ENCODE data around the gene TPO.
"Not testable (repeated sequence)": the region's sequence is repeated elsewhere in the genome, so short reads cannot be mapped to it uniquely, and the experiment has no call there.

TPO gene

DNA sequence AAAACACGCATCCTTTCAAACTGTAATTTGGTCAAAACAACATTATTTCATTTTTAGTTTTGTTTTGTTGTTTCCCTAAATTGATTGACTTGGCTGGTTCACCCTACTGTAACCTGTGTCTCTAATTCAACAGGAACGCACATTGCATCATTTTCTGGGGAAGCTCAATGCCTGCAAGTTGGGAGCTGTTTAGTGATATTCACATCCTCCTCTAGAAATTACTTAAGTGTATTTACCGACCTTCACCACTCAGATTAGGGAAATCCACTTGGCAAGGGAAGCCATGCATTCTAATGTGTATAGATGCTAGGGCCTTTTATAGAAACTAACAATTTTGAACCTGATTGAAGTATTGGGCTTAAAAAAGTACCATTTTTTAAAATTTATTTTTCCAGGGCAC is 7.3 kb upstream of the TPO start:
- no peak for DNase-seq

- DNase-seq, result no peak
These were observed 6.8 kb upstream of the TPO start for GRCh38 chr2:1406434-1406833.

DNA sequence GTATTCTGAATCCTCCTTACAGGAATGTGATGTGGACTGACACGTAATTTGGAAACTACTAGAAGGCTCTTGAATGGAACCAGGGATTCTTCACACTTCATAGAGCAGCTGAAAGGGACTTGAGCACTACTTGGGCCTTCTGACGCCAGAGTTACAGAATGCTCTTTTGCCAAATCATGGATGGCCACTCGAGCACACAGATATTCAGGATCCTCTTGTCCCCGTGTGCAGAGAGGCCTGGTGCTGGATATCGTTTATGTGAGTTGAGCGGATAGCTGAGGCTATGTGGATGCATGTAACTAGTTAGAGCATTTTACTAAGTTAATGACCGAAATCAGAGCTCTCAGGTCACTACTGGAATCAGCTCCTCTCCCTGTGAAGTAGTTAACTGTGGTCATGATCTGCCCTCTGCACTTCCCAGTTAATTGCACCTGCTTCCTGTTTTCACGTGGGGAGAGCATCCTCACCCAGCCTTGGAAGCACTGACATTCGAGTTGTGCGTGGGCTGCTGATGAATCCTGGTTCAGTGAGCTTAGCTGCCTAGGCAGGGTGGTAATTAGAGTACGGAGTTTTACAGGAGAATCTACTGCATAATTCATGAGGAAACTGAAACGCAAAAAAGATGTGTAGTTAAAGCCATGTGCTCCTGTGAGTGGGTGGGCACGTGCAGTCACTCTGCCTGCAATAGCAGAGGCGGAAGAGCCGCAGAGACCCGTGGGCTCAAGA is 5.2 kb upstream of the TPO start:
- no peak for DNase-seq

- no peak for DNase-seq
These were observed 858 bp downstream of the TPO start for GRCh38 chr2:1414121-1414520.

DNA sequence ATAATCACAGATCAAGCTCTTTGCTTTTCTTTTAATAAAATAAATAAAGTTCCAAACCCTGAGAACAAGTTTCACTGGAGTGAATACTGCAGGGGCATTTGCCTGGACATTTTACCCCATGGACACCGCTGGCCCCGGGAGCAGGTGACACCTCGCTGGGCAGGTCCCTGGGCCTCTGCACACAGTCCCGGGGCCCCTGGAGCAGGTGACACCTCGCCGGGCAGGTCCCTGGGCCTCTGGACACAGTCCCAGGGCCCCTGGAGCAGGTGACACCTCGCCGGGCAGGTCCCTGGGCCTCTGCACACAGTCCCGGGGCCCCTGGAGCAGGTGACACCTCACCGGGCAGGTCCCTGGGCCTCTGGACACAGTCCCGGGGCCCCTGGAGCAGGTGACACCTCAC is 1.6 kb downstream of the TPO start:
- not testable (repeated sequence) for DNase-seq

- DNase-seq, result no peak
These were observed 2.2 kb downstream of the TPO start for GRCh38 chr2:1415501-1415900.

DNA sequence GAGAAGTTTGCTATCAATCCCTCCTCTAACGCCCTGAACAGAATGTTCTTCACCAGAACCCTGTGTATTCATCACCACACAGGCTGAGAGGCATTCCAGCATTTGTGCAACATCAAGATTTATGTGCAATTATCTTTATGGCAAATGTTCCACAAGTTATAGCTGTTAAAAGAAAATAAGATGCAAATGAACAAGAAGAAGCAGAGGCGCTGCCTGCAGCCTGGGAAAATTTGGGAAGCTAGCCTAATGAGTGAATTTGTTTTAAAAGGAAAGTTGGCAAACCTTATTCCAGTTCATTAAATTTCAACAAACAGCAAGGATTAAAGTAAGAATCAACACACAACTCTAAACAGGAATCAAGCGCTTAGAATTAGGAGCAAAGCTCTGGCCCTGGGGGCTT is 5.3 kb downstream of the TPO start:
- no peak for DNase-seq

DNA sequence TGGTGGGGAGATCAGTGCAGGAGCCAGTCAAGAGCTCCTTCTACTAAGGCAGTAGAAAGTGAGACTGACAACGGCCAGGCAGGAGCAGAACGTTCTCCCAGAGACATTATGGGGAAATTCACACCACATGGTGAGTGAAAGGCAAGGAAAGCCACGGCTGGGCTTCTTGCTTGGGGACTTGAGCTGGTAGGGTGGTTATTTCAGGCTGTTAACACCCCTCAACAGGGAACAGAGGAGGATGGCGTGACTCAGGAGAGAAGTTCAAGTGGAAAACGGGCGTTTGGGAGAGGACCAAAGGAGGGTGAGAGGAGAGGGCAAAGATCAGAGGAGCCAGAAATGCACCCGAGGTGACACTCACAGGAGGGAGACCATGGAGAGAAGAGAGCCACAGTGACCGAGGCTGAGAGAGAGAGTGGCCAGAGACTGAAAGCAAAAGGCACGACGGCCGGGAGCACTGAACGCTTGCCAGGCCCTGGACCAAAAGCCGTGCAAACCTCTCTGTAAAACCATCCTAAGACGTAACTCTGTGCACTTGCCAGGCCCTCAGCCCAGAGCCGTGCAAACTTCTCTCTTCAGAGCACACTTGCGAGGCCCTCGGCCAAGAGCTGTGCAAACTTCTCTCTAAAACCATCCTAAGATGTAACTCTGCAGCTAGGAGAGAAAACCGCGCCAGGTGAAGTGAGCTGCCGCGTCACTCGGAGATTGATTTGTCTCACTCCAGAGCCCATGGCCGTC is 7.7 kb downstream of the TPO start:
- no peak for DNase-seq

GRCh38 chr2:1421731-1422130 is 8.5 kb downstream of the TPO start:
- no peak for DNase-seq

- DNase-seq, result no peak
These were observed 8.9 kb downstream of the TPO start for GRCh38 chr2:1422131-1422530.

- no peak for DNase-seq
These were observed 9.5 kb downstream of the TPO start for GRCh38 chr2:1422716-1423285.

- DNase-seq, result no peak
These were observed 13.8 kb downstream of the TPO start for GRCh38 chr2:1427086-1427485.

- no peak for DNase-seq
These were observed 16.6 kb downstream of the TPO start for GRCh38 chr2:1429895-1430294.

DNA sequence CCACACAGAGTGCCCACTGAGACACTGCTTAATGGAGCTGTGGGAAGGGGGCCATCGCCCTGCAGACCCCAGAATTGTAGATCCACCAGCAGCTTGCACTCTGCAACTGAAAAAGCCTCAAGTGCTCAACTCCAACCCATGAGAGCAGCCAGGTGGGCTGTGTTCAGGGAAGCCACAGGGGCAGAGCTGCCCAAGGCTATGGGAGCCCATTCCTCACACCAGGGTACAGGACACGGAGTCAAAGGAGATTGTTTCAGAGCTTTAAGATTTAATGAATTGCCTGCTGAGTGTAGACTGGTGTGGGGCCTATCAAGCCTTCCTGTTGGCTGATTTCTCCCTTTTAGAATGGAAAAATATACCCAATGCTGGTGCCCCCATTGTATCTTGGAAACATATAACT is 17.2 kb downstream of the TPO start:
- DNase-seq, result no peak

DNA sequence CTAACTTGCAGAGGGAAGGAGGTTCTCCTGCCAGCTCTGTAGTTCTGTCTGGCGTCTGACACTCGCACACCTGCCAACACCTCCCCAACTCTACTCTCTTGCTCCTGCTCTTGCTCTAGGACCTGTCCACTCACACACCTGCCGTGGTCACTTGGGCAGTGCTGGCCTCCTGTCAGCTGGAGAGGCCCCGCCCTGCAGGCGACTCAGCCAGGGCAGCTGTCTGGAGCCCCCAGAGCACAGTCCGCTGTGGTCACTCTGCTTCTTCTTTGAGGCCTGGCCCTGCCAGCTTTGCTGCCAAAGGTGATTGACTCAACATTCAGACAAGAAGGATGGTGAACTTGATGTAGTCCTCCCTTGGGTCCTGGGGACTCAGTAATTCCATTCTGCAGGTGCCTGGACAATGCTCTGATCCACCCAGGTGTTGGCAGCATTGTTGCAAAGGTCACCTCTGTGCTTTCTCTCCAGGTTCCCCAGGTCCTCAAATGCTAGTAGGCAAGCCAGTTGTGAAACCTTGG is 18.7 kb downstream of the TPO start:
- DNase-seq, result no peak

DNA sequence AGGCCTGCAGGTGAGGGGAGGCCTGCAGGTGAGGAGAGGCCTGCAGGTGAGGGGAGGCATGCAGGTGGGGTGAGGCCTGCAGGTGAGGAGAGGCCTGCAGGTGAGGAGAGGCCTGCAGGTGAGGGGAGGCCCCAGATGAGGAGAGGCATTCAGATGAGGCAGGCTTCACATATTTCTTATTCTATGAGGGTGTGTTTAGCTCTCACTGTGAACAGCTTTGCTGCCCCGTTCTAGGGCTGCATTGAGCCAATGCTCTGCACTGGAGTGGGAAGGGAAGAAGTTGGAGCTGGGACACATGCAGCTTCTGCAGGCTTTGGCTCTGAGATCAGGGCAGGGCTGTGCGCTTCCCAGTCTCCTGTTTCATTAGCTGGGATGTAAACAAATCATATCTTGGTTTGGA is 19.5 kb downstream of the TPO start:
- DNase-seq, result no peak

DNA sequence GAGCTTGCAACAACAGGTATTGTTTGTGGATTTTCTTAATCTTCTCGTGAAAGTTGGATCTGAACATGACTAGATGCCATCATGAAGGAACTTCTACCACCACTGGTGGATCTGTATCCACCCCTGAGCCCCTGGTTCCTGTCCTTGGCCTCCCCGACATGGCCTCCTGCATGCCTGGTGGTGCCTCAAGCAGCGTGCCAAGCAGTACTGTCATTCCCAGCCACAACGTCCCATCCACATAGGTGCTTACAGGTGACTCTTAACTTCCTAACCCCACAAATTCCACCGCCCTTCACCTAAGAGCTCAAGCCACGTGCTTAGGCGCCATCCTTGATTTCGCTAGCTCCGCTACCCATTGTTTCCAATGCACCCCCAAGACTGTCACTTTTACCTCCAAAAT is 23.1 kb downstream of the TPO start:
- DNase-seq, result no peak

DNA sequence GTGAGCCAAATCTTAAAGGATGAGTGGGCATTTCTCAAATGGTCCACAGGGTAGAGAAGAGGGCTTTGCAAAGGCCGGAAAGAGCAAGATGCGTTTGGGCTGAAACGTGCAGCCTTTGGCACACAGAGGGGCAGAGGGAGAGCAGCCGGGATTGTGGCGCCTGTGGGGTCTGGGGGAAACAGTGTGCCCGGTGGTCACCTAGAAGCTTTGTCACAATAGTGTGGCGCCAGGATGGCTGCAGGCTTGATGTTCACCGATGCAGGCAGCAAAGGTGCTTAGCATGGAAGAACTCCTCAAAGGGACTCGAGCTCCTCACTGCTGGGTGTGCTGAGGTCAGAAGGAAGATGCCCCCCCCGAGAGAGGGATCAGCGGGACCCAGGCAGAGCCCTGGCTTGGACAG is 23.8 kb downstream of the TPO start:
- no peak for DNase-seq

- DNase-seq, result no peak
These were observed 24.3 kb downstream of the TPO start for GRCh38 chr2:1437537-1437936.

DNA sequence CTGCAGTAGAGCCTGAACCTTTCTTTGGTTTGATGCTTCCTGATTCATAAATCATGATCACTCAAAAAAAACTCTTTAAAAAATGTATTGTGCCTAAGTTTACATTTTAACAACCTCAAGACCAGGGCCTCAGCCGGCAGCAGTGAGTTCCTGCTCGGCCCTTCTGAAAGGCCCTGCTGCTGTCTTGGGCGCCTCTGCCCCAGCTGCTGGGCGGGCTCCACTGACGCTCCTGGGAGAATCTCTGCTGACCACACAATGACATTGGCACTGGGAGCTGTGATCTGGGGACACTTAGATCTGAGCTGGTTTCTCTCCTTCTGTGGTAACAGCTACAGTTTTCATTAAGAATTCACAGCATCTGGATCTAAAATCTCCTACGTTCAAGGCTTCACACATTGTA is 25.7 kb downstream of the TPO start:
- DNase-seq, result no peak

- no peak for DNase-seq
These were observed 27.3 kb downstream of the TPO start for GRCh38 chr2:1440581-1440980.

DNA sequence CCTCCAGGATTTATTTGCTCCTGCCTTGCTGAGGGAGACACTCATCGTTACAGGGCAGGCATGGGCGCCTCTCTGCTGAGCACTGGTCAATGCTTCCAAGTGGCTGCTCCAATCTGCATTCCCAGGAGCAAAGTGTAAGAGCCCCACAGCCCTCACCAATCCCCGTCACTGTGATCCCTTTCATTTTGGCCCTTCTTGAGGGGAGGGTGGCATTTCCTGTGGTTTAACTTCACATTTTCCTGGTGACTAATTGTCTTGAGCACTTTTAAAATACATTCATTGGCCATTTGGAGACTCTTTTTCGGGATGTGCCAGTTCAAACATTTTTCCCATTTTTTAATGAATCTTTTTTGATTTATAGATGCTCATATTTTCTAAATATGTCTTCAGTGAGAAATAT is 33.0 kb downstream of the TPO start:
- no peak for DNase-seq

DNA sequence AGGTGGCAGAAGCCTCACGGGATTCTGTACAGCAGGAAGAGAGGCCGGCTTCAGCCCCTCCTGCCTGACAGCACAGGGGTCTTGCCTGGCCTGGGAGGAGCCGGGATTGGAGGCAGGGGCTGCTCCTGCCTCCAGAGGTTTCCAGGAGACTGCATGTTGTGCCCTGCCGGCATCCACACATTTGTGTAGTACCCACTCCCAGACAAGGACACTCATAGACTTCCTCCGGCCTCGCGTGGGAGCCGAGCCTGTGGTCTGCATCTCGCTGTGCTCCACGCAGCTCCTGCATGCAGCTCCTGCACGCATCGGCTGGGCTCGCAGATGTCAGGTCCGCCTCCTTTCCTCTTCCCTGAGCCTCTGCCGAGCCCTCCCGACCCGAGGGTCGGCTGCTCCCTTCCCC is 34.7 kb downstream of the TPO start:
- DNase-seq, result no peak

DNA sequence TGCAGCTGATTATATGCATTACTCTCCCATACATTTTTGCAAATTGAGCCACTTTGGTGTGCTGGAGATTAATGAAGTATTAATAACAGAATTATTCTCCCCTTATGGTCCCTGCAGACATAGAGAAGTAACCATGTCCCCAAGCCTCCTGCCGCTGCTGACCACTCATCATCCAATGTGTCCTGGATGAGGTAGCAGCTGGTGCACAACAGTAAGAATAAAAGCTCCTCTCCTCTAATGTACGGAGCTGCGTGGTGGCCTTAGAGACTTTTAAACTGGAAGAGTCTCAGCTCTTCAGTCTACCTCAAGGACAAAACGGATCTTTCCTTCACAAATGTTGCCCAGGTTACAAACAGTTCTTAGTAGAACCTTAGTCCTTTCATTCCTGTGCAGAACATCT is 37.7 kb downstream of the TPO start:
- no peak for DNase-seq

All from SHP77 (cell line).